Small intestine (tissue), 7 donors: ENCODE data around the gene FADS1. TPM values are rescaled to one million over a fixed set of nuclear protein-coding genes. Genes with fewer than 3 reads are reported as not detected.

Source experiments
- DNase-seq, 2 donors: peaks; one replicate each; pipeline versions ENCODE4 v3.0.0 to v3.0.0-alpha.2; 2013
- FAIRE-seq: peaks from 2 replicates; lab custom pipeline; 2012; peaks lifted over from hg19 to GRCh38; lab: Jason Lieb, UNC
- H3K27ac ChIP-seq, 3 donors: one replicate each; pipeline ENCODE4 v1.5.1; 2013; ENCODE audit warnings: low read length in 2 of 3, mild to moderate bottlenecking in 2 of 3, control low read depth in 1 of 3, inconsistent platforms in 1 of 3, low read depth in 1 of 3, moderate library complexity in 1 of 3
- H3K27me3 ChIP-seq, 3 donors: one replicate each; pipeline ENCODE4 v1.6.1; 2013; ENCODE audit warnings: low read length in 3 of 3, inconsistent platforms in 1 of 3; ENCODE audit not compliant: control insufficient read depth in 3 of 3, insufficient read depth in 3 of 3
- H3K36me3 ChIP-seq, 3 donors: one replicate each; pipeline ENCODE4 v1.6.1; 2013; ENCODE audit warnings: low read length in 3 of 3, inconsistent platforms in 1 of 3, low read depth in 1 of 3, mild to moderate bottlenecking in 1 of 3, moderate library complexity in 1 of 3; ENCODE audit not compliant: control insufficient read depth in 3 of 3, insufficient read depth in 2 of 3
- H3K4me1 ChIP-seq, 3 donors: one replicate each; pipeline ENCODE4 v1.6.1; 2013; ENCODE audit warnings: low read length in 2 of 3, inconsistent platforms in 1 of 3, low read depth in 1 of 3, mild to moderate bottlenecking in 1 of 3, moderate library complexity in 1 of 3; ENCODE audit not compliant: control insufficient read depth in 3 of 3, insufficient read depth in 2 of 3
- H3K4me3 ChIP-seq, 3 donors: one replicate each; pipeline ENCODE4 v1.5.1; 2013; ENCODE audit warnings: low read length in 3 of 3, control low read depth in 1 of 3, inconsistent platforms in 1 of 3, low read depth in 1 of 3, mild to moderate bottlenecking in 1 of 3, moderate library complexity in 1 of 3
- H3K9me3 ChIP-seq, 2 donors: one replicate each; pipeline ENCODE4 v1.6.1; 2013; ENCODE audit warnings: low read depth in 1 of 2, low read length in 1 of 2; ENCODE audit not compliant: control insufficient read depth in 2 of 2, insufficient read depth in 1 of 2
- WGBS, 3 donors: extraction: QIAGEN DNeasy Blood & Tissue Kit; methylation state at CpG; one replicate each; pipeline ENCODE4 v1.1.7; 2013; 5-methylcytosine and 5-hydroxymethylcytosine counted together
- polyA plus RNA-seq, 4 donors: library from polyadenylated mRNA; stranded (reverse) in 3 of 4; unstranded in 1 of 4; fragments of 200-250 nt in 3 of 4; fragments of 120-200 nt in 1 of 4; gene quantifications; one replicate each; pipeline versions ENCODE4 v1.2.1 to v1.2.3, GENCODE V29; 2013
- donor health status: healthy with polysubstance abuse.
- donor health status: control.
- donor health status: control.
- donor health status: Bipolar disorder and iron deficiency.
- donor health status: healthy.

Gene FADS1
- polyA plus RNA-seq, 4 donors, result 0.45 to 15.9 (median 2.1) TPM

DNA sequence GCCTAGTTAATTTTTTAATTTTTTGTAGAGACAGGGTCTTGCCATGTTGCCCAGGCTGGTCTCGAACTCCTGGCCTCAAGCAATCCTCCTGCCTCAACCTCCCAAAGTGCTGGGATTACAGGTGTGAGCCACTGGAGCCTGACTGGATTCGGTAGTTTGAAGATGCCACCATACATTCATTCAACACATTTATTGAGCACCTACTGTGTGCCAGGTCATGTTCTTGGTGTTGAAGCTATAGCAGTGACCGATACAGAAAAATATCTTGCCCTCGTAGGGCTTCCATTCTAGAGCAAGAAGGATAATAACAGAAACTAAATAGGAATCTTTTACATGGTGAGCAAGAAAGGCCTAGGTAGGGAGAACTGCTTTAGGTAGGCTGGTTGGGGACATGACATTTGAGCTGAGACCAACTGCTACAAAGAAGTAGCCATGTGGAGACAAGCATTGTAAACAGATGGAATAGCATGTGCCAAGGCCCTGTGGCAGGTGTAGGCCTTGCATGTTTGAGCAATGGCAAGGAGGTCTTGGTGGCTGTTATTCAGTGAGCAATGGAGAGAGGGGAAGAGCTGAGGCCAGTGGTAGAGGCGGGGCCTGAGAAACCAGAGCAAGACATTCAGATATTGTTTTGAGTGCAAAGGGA lies 66.1 kb downstream of the FADS1 start:
- DNase-seq, result no peak

More for the DNA sequence above, 66.1 kb downstream of the FADS1 start:
- H3K9me3 ChIP-seq, result no peaks in the 10 kb centered on the region
- no peak for FAIRE-seq
- H3K27me3 ChIP-seq, result no peaks in the 10 kb centered on the region
- no peak overlapping the region for H3K27ac ChIP-seq
- whole genome bisulfite sequencing, 3 donors, result 92 to 97% (median 95%) methylated on average over 5 of the region's 5 CpGs
- no peak overlapping the region for H3K4me3 ChIP-seq
- peaks cover 0 to 18% (median 0%) of the 10 kb centered on the region in 3 donors for H3K36me3 ChIP-seq
- H3K4me1 ChIP-seq, result peaks cover 0 to 49% (median 0%) of the 10 kb centered on the region in 3 donors

Other genes starting within 250 kb of the FADS1 start
- gene SYT7, start 235.9 kb downstream of the FADS1 start, polyA plus RNA-seq, result 10 to 100 TPM in 1 of 4 donors, 1 to 10 TPM in 1, under 1 TPM in 2; 0.81 to 12.2 (median 3.0) TPM
- gene DAGLA, start 136.6 kb downstream of the FADS1 start, polyA plus RNA-seq, result 10 to 100 TPM in 1 of 4 donors, 1 to 10 TPM in 2, under 1 TPM in 1; 0.22 to 14.9 (median 3.8) TPM
- 10 to 100 TPM; 19.9 to 48.1 (median 22.3) TPM for gene MYRF, start 64.4 kb downstream of the FADS1 start, polyA plus RNA-seq
- 100 to 1,000 TPM; 116 to 211 (median 189) TPM for gene TMEM258, start 24.4 kb downstream of the FADS1 start, polyA plus RNA-seq
- gene FEN1, start 24.1 kb downstream of the FADS1 start, polyA plus RNA-seq, result 10 to 100 TPM in 2 of 4 donors, 1 to 10 TPM in 2; 5.8 to 32.1 (median 14.5) TPM
- gene FADS2, start 11.3 kb upstream of the FADS1 start, polyA plus RNA-seq, result 100 to 1,000 TPM in 1 of 4 donors, 10 to 100 TPM in 1, 1 to 10 TPM in 2; 2.4 to 147 (median 7.7) TPM
- 10 to 100 TPM in 1 of 4 donors, 1 to 10 TPM in 3; 5.3 to 17.9 (median 6.0) TPM for gene FADS3, start 74.5 kb upstream of the FADS1 start, polyA plus RNA-seq
- 10 to 100 TPM in 1 of 4 donors, 1 to 10 TPM in 2, under 1 TPM in 1; 0.45 to 29.9 (median 7.2) TPM for gene RAB3IL1, start 100.6 kb upstream of the FADS1 start, polyA plus RNA-seq
- 1 to 10 TPM; 2.7 to 4.7 (median 3.9) TPM for gene BEST1, start 133.3 kb upstream of the FADS1 start, polyA plus RNA-seq
- 1,000 to 10,000 TPM; 3,413 to 10,000 (median 8,267) TPM for gene FTH1, start 150.6 kb upstream of the FADS1 start, polyA plus RNA-seq